NCI-H748 (cell line): ENCODE measurements around the gene CASTOR2.
"Not testable (repeated sequence)": the region's sequence is repeated elsewhere in the genome, so short reads cannot be mapped to it uniquely, and the experiment has no call there.

Experiments
- DNase-seq: peaks from one replicate; lab custom pipeline; 2025; ENCODE audit not compliant: unreplicated experiment; lab: John Stamatoyannopoulos, UW

The CASTOR2 gene

GRCh38 chr7:75049817-75050216 is 85.3 kb downstream of the CASTOR2 start:
- DNase-seq = no peak

DNA sequence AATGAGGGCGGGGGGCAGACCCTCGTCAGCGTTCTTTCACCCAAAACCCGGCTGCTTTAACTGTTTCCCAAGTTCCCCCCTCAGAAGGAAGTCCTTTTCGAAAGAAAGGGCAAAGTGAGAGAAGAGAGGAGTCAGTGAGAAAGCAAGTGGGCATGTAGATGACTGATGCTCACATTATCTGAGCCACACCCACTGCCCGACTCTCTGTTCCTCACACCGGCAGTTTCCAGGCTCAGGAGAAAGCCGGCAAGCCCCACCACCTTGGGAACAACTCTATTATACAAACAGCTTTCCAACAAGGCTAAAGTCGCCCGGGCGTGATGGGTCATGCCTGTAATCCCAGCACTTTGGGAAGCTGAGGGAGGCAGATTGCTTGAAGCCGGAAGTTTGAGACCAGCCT is 86.0 kb downstream of the CASTOR2 start:
- DNase-seq = no peak

GRCh38 chr7:75054744-75055143 is 90.2 kb downstream of the CASTOR2 start:
- no peak for DNase-seq

- no peak for DNase-seq
These were observed 90.7 kb downstream of the CASTOR2 start for GRCh38 chr7:75055155-75055554.

DNA sequence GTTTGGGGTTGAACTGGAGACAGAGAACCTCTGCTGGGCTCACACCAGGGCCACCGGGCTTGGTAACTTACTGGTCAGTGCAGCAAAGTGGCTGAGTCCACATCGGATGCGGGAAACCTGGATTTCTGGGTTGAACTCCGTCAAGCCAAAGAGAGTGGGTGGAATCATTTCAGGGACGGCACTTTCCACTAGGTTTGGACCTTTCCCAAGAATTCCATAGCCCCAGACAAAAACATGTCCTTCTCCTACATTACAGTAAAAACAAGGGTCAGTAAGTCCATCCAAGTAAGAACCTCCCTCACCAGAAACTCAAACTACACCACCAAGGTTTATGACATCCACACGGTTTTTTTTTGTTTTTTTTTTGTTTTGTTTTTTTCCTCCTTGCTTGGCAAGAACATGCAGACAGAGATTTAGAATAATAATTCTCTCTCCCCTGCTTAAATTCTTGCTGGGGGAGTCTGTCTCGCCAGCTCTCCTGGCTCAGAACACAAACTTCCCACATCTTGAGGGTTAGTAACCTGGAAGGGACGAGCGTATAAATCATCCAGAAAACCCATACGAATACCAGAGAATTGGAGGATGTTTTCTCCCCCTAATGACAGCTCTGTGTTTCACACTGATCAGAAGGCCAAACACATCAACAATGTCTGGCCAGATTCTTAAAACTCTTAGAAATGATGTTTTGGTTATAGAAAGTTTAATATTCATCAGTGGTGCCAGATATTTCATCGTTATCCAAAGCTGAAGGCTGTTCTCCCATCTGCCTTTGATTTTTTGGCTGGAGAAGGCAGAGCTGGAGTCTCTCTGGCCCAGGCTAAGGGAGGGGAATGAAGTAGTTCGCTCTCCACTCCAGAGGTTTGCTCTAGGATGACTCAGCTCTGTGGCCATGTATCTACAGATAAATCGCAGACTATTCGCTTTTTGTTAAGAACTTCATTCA is 91.6 kb downstream of the CASTOR2 start:
- no peak for DNase-seq

DNA sequence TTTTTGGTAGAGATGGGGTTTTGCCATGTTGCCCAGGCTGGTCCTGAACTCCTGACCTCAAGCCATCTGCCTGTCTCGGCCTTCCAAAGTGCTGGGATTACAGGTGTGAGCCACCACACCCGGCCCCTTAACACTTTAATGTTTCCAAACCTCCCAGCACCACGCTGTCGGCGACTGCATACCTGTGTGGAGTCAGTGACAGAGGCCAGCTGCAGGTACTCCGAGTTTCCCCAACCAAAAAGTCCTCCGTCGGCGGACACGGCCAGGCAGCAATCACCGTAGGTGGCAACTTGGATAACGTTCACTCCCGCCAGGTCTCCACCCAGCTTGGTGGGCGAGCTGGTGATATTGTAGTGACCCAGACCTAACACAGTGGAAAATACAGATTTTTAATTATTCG is 93.9 kb downstream of the CASTOR2 start:
- DNase-seq = no peak

- no peak for DNase-seq
These were observed 99.8 kb downstream of the CASTOR2 start for GRCh38 chr7:75064291-75064690.

DNA sequence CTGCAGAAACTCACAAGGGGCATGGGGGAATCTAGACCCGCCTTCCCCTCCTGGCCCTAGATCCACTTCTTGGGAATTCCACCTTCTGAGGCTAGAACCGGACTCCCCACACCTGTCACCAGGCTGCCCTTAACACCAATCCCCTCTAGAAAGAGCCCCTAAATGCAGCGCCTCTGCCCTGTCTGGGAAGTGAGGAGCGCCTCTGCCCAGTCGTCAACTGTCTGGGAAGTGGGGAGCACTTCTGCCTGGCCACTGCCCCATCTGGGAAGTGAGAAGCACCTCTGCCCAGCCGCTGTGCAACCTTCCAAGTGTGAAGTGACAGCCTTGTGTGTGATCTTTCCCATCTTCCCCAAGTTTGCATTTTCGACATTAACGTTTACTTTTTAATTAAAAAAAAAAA is 100.3 kb downstream of the CASTOR2 start:
- no peak for DNase-seq

GRCh38 chr7:75066521-75066920 is 102.0 kb downstream of the CASTOR2 start:
- DNase-seq = no peak

DNA sequence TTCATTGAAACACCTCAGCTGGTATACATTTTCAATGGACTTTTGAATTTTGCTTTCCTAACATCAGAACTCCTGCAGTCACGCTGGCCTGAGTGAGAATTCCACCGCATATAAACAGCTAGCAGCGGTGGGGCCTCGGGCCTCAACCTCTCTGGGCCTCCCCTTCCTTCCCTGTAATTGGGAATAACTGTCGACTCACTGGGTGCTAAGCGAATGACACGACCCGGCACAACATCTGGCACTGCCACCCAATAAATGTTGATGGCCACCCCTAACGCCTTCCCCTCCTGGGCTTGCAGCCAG is 108.4 kb downstream of the CASTOR2 start:
- no peak for DNase-seq

DNA sequence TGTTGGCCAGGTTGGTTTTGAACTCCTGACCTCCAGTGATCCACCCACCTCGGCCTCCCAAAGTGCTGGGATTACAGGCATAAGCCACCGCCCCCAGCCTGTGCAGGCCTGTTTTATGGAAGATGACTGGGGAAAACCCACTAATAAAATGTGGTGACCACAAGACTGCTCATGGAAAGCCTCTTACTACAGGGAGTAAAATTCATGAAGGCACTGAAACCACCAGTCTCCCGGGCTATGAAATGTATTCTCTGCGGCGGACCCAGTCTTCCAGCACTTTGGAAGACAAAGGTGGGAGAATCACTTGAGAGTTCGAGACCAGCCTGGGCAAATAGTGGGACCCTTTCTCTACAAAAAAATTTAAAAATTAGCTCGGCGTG is 109.7 kb downstream of the CASTOR2 start:
- DNase-seq = not testable (repeated sequence)
